Ishikawa (cell line): ENCODE measurements around the gene SLC52A3.

Experiments
- CEBPB ChIP-seq: IDR thresholded peaks from 2 replicates; pipeline ENCODE4 v1.6.1; 2012
- CREB1 ChIP-seq: IDR thresholded peaks from 2 replicates; pipeline ENCODE4 v1.6.1; 2012; ENCODE audit warnings: low read depth
- EGR1 ChIP-seq: IDR thresholded peaks from 2 replicates; pipeline ENCODE4 v1.6.1; 2012
- EP300 ChIP-seq: IDR thresholded peaks from 2 replicates; pipeline ENCODE4 v1.6.1; 2012; ENCODE audit warnings: borderline replicate concordance
- FOXM1 ChIP-seq: IDR thresholded peaks from 2 replicates; pipeline ENCODE4 v1.6.1; 2012; ENCODE audit warnings: low read depth, borderline replicate concordance
- MAX ChIP-seq: IDR thresholded peaks from 2 replicates; pipeline ENCODE4 v1.6.1; 2012
- NFIC ChIP-seq: IDR thresholded peaks from 2 replicates; pipeline ENCODE4 v1.6.1; 2012
- RAD21 ChIP-seq: IDR thresholded peaks from 2 replicates; pipeline ENCODE4 v1.6.1; 2012; ENCODE audit warnings: low read depth
- REST ChIP-seq: IDR thresholded peaks from 2 replicates; pipeline ENCODE4 v1.6.1; 2012; ENCODE audit warnings: low read depth, mild to moderate bottlenecking
- TAF1 ChIP-seq: IDR thresholded peaks from 2 replicates; pipeline ENCODE4 v1.6.1; 2012; ENCODE audit warnings: low read depth, mild to moderate bottlenecking
- TCF12 ChIP-seq: IDR thresholded peaks from 2 replicates; pipeline ENCODE4 v1.6.1; 2012; ENCODE audit warnings: low read depth
- TEAD4 ChIP-seq: IDR thresholded peaks from 2 replicates; pipeline ENCODE4 v1.6.1; 2012
- USF1 ChIP-seq: IDR thresholded peaks from 2 replicates; pipeline ENCODE4 v1.6.1; 2012
- YY1 ChIP-seq: IDR thresholded peaks from 2 replicates; pipeline ENCODE4 v1.6.1; 2012; ENCODE audit warnings: low read depth
- ZBTB7A ChIP-seq: IDR thresholded peaks from 2 replicates; pipeline ENCODE4 v1.6.1; 2012; ENCODE audit warnings: low read depth

The SLC52A3 gene

GRCh38 chr20:755941-756340, 12.4 kb downstream of the SLC52A3 start:
- no peak for TF ChIP-seq EGR1
- TF ChIP-seq CEBPB = no peak
- TF ChIP-seq TEAD4 = no peak
- no peak for TF ChIP-seq REST
- TF ChIP-seq RAD21 = no peak
- TF ChIP-seq FOXM1 = no peak
- no peak for TF ChIP-seq ZBTB7A
- no peak for TF ChIP-seq CREB1
- no peak for TF ChIP-seq EP300
- TF ChIP-seq USF1 = no peak
- TF ChIP-seq TCF12 = no peak
- TF ChIP-seq NFIC = no peak

GRCh38 chr20:754904-755303, 13.4 kb downstream of the SLC52A3 start:
- no peak for TF ChIP-seq EGR1
- TF ChIP-seq REST = no peak
- TF ChIP-seq TAF1 = no peak
- TF ChIP-seq RAD21 = no peak
- TF ChIP-seq MAX = no peak
- TF ChIP-seq CREB1 = no peak
- TF ChIP-seq TCF12 = no peak
- no peak for TF ChIP-seq USF1
- TF ChIP-seq TEAD4 = no peak
- TF ChIP-seq NFIC = no peak
- TF ChIP-seq FOXM1 = no peak

- no peak for TF ChIP-seq REST
- no peak for TF ChIP-seq EGR1
- TF ChIP-seq ZBTB7A = no peak
- TF ChIP-seq RAD21 = no peak
- no peak for TF ChIP-seq NFIC
- TF ChIP-seq TCF12 = no peak
- TF ChIP-seq EP300 = no peak
- no peak for TF ChIP-seq MAX
- no peak for TF ChIP-seq CEBPB
- no peak for TF ChIP-seq YY1
- TF ChIP-seq TEAD4 = no peak
Measured at GRCh38 chr20:753897-754635, 14.2 kb downstream of the SLC52A3 start.

GRCh38 chr20:753136-753535, 15.2 kb downstream of the SLC52A3 start:
- no peak for TF ChIP-seq ZBTB7A
- TF ChIP-seq NFIC = no peak
- TF ChIP-seq EGR1 = no peak
- TF ChIP-seq TCF12 = no peak
- TF ChIP-seq CEBPB = no peak
- no peak for TF ChIP-seq FOXM1
- no peak for TF ChIP-seq USF1
- no peak for TF ChIP-seq REST
- no peak for TF ChIP-seq EP300
- TF ChIP-seq TEAD4 = no peak
- TF ChIP-seq MAX = no peak
- TF ChIP-seq YY1 = no peak
- TF ChIP-seq TAF1 = no peak
